Body of pancreas (tissue), 4 donors: Measurements from ENCODE around the gene MEF2D. TPM values are rescaled to one million over a fixed set of nuclear protein-coding genes. Genes with fewer than 3 reads are reported as not detected.

ENCODE experiments used
- ATAC-seq: fragments of 150-250 bp; one replicate; pipeline ENCODE4 v1.9.1; 2016
- DNase-seq, 4 donors: peaks; one replicate each; pipeline ENCODE4 v3.0.0-alpha.2; 2019
- H3K27ac ChIP-seq, 4 donors: fragments of 200-600 bp; sonication (generic); 1 replicate in 3 of 4; 2 replicates in 1 of 4; pipeline versions ENCODE4 v1.5.1 to v1.6.1; 2016 to 2019; ENCODE audit warnings: mild to moderate bottlenecking in 1 of 4, mixed read lengths in 1 of 4, moderate library complexity in 1 of 4
- H3K27me3 ChIP-seq, 2 donors: fragments of 200-600 bp; sonication (generic); one replicate each; pipeline ENCODE4 v1.6.0; 2016; ENCODE audit warnings: mild to moderate bottlenecking in 1 of 2
- H3K36me3 ChIP-seq, 2 donors: fragments of 200-600 bp; sonication (generic); replicated peaks in 1 of 2; 2 replicates each; pipeline ENCODE4 v1.5.1; 2016; ENCODE audit warnings: low read depth in 2 of 2; ENCODE audit not compliant: insufficient read depth in 1 of 2
- H3K4me1 ChIP-seq: fragments of 200-600 bp; sonication (generic); one replicate; pipeline ENCODE4 v1.6.0; 2016
- H3K4me3 ChIP-seq, 2 donors: fragments of 200-600 bp; sonication (generic); 1 replicate in 1 of 2; 2 replicates in 1 of 2; pipeline ENCODE4 v1.5.1; 2016 to 2019
- H3K9me3 ChIP-seq, 3 donors: fragments of 200-600 bp; sonication (generic); 1 replicate in 2 of 3; 2 replicates in 1 of 3; pipeline ENCODE4 v1.5.1; 2016
- CTCF ChIP-seq, 7 experiments: fragments of 450-650 bp in 4 of 7; fragments of 200-600 bp in 3 of 7; sonication (generic) in 3 of 7; IDR thresholded peaks; one replicate each; pipeline ENCODE4 v1.5.1; 2016 to 2019; ENCODE audit warnings: antibody characterized with exemption in 7 of 7
- POLR2A ChIP-seq, 3 donors: fragments of 450-650 bp; IDR thresholded peaks; one replicate each; pipeline ENCODE4 v1.6.1; 2016; ENCODE audit warnings: antibody characterized with exemption in 3 of 3, mild to moderate bottlenecking in 2 of 3
- WGBS, 2 donors: methylation state at CpG; one replicate each; pipeline ENCODE4 v1.1.5; 2017; 5-methylcytosine and 5-hydroxymethylcytosine counted together
- intact Hi-C: fragments of 100-400 bp; cut with DNase I; formaldehyde crosslinking; loops from one replicate; pipeline ENCODE4 v1.15.1; 2023
- total RNA-seq, 2 donors: library from RNA; depleted of rRNA; stranded (reverse); fragments of >200 nt; gene quantifications; one replicate each; pipeline ENCODE4 v1.1.0, GENCODE V29; 2016

The MEF2D gene
- total RNA-seq, 2 donors from 2014 or later, result 15.6 to 18.1 TPM

DNA sequence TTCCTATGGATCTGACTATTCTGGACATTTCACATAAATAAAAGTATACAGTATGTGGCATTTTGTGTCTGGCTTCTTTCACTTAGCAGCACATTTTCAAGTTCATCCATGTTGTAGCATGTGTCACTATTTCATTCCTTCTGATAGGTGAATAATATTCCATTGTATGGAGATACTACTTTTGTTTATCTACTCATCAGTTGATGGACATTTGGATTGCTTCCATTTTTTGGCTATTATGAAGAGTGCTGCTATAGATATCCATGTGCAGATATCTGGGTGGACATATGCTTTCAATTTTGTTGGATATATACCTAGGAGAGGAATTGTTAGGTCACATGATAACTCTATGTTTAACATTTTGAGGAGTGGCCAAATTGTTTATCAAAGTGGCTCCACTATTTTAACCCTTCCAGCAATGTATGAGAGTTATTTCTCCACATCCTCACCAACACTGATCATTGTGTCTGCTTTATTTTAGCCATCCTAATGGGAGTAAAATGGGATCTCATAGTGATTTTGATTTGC, 21.9 kb upstream of the MEF2D start:
- Histone ChIP-seq H3K27me3 (no peaks in the 10 kb centered on the region), H3K4me1 (no peaks in the 10 kb centered on the region), H3K4me3 (no peak overlapping the region), H3K27ac (no peak overlapping the region), H3K36me3 (no peaks in the 10 kb centered on the region), H3K9me3 (no peaks in the 10 kb centered on the region)
- intact Hi-C loops, result no loop called here
- no peak for DNase-seq
- TF ChIP-seq CTCF (IDR thresholded peaks at IDR 0.05), result no peak
- TF ChIP-seq POLR2A (IDR thresholded peaks at IDR 0.05), result no peak
- ATAC-seq, result no peak

DNA sequence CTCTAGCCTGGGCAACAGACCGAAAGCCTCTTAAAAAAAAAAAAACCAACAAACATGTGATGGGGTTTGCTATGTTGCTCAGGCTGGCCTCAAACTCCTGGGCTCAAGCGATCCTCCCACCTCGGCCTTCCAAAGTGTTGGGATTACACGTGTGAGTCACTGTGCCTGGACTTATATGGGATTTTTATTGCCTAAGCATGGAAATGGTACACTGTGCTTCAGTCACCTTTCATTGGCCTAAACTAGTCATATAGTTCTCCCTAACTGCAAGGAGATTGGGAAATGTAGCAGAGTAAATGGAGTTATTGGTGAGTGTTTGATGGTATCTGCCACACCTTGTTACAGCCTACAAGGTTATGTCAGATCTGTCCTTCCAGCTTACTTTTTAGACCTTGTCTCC, 17.2 kb upstream of the MEF2D start:
- ATAC-seq (no peak), DNase-seq (no peak)
- TF ChIP-seq POLR2A (IDR thresholded peaks at IDR 0.05) (no peak), CTCF (IDR thresholded peaks at IDR 0.05) (no peak)
- intact Hi-C loops, result no loop called here
- no peaks in the 10 kb centered on the region for H3K4me1 ChIP-seq
- 50 to 82% methylated on average over 2 to 4 of the region's 4 CpGs for WGBS, 2 donors
- H3K27me3 ChIP-seq, result no peaks in the 10 kb centered on the region
- no peak overlapping the region for H3K4me3 ChIP-seq
- H3K9me3 ChIP-seq, result no peaks in the 10 kb centered on the region
- H3K27ac ChIP-seq, result no peak overlapping the region
- no peaks in the 10 kb centered on the region for H3K36me3 ChIP-seq

DNA sequence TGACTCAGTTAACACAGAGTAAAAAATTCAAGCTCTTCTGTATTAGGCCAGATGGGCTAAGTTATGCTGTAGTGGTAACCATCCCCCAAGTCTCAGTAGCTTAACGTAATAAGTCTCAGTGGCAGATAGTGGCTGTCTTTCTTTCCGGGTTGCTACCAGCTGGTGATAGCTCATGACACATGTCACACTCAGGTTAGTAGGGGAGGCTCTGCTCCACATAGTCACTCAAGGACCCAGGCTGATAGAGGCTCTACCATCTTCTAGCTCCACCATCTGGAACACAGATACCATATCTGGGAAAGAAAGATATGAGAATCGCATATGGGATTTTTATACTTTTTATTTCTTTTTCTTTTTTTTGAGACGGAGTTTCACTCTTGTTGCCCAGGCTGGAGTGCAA, 16.2 kb upstream of the MEF2D start:
- no peaks in the 10 kb centered on the region for H3K9me3 ChIP-seq
- no peaks in the 10 kb centered on the region for H3K36me3 ChIP-seq
- H3K27me3 ChIP-seq, result no peaks in the 10 kb centered on the region
- no peak for ATAC-seq
- 81 to 86% methylated on average over 4 of the region's 4 CpGs for WGBS, 2 donors
- no peak overlapping the region for H3K4me3 ChIP-seq
- intact Hi-C loops, result no loop called here
- H3K27ac ChIP-seq, result no peak overlapping the region
- H3K4me1 ChIP-seq, result no peaks in the 10 kb centered on the region
- no peak for DNase-seq
- no peak for TF ChIP-seq POLR2A (IDR thresholded peaks at IDR 0.05)
- TF ChIP-seq CTCF (IDR thresholded peaks at IDR 0.05), result no peak

DNA sequence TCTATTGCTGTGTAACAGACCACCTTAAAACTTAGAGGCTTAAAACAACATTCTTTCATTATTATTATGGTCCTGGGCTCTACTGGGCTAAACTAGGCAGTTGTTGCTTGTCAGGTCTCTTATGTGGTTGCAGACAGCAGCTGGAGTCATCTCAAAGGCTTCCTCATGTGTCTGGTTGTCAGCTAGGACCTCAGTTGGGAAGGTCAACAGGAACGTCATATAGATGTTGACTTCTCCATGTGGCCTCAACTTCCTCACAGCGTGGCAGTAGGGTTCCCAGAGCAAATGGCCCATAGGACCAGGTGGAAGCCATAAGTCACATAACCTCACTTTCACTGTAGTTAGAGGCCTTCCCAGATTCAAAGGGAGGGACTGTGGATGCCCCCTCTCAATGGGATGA, 15.4 kb upstream of the MEF2D start:
- H3K27me3 ChIP-seq, result no peaks in the 10 kb centered on the region
- intact Hi-C loops, result no loop called here
- H3K4me1 ChIP-seq, result no peaks in the 10 kb centered on the region
- no peak overlapping the region for H3K27ac ChIP-seq
- no peaks in the 10 kb centered on the region for H3K36me3 ChIP-seq
- 32 to 83% methylated on average over 2 of the region's 2 CpGs for WGBS, 2 donors
- H3K9me3 ChIP-seq, result no peaks in the 10 kb centered on the region
- H3K4me3 ChIP-seq, result no peak overlapping the region
- TF ChIP-seq POLR2A (IDR thresholded peaks at IDR 0.05) (no peak), CTCF (IDR thresholded peaks at IDR 0.05) (no peak)
- no peak for DNase-seq
- ATAC-seq, result no peak

- Histone ChIP-seq H3K9me3 (no peaks in the 10 kb centered on the region), H3K4me3 (no peak overlapping the region), H3K36me3 (no peaks in the 10 kb centered on the region), H3K4me1 (peaks cover 6% of the 10 kb centered on the region), H3K27me3 (no peaks in the 10 kb centered on the region), H3K27ac (no peak overlapping the region)
- DNase-seq (no peak), ATAC-seq (no peak)
- intact Hi-C loops, result no loop called here
- WGBS, 2 donors, result 74 to 76% methylated on average over 9 of the region's 9 CpGs
- TF ChIP-seq CTCF (IDR thresholded peaks at IDR 0.05), result no peak
Observed at GRCh38 chr1:156513185-156513584, 12.6 kb upstream of the MEF2D start.
